DND-41 (cell line): ENCODE data around the gene ACSL3.

Experiments used
- CTCF ChIP-seq: IDR thresholded peaks from 2 replicates; pipeline ENCODE4 v1.5.1; 2012; ENCODE audit warnings: borderline replicate concordance, low read length, moderate library complexity, mild to moderate bottlenecking; ENCODE audit not compliant: poor library complexity, severe bottlenecking; ENCODE audit errors: extremely low read depth
- EZH2 ChIP-seq: IDR thresholded peaks from 3 replicates; pipeline ENCODE4 v1.6.1; 2012; ENCODE audit warnings: borderline replicate concordance, low read depth, mild to moderate bottlenecking, moderate library complexity, low read length, inconsistent platforms; ENCODE audit not compliant: severe bottlenecking

- TF ChIP-seq CTCF (no peak), EZH2 (no peak)
Measured at GRCh38 chr2:222861411-222862105, 722 bp downstream of the ACSL3 start.
